GM12892 (cell line): Measurements from ENCODE around the gene ACMSD.

Experiments
- POLR2AphosphoS5 ChIP-seq: IDR thresholded peaks from 2 replicates; pipeline ENCODE4 v1.6.1; 2011; ENCODE audit warnings: low read depth, low read length, control low read depth
- TAF1 ChIP-seq: IDR thresholded peaks from 2 replicates; pipeline ENCODE4 v1.6.1; 2011; ENCODE audit warnings: low read depth, mild to moderate bottlenecking, control low read depth, low read length, borderline replicate concordance

GRCh38 chr2:134845719-134846118 lies 7.3 kb downstream of the ACMSD start:
- TF ChIP-seq TAF1 (no peak), POLR2AphosphoS5 (no peak)
